Activated CD4-positive, alpha-beta T cell treated with anti-CD3 and anti-CD28 coated beads, Interleukin-2, Interleukin-6, amounts not matched to agents 100 ng/mL and 50 ng/mL, durations not matched to agents 16 hours and 8 hours (primary cell): ENCODE measurements around the gene MORN5.

Experiments
- DNase-seq: peaks from one replicate; pipeline ENCODE4 v3.0.0-alpha.2; 2020

The MORN5 gene

DNA sequence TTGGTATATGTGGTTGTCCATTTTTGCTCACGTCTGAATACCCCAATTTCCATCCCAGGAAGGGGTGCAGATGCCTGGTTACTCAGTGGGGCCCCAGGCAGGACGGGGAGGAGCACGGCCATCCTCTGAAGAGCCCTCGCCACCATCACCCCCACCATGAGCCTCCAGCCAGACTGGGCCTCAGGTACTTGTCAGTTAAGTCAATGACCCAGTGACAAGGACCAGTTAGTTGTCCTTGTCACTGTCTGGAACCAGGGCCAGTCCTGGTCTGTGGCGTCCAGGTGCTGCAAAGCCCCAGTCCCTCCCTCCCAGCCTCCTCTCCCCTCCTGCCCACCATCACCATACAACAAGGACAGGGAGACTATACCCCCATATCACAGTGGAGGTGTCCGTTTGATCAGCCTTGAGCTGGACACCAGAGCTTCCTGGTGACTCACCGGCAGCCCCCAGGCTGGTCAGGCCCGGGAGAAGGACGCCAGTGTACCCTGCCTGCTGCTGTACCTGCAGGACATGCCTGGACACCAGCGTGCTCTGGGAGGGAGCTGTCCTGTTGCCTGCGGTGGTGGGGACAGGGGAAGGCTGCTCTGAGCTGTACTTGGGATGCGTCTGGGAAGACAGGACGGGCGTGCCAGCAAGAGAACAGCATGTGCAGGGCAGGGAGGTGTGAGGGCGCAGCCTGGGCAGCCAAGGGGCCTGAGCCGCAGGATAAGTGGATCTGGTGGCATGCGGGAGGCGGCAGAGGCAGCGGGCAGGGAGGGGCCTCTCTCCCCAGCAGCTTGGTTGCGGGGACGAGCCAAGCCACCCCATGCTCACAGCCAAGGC, 34.0 kb upstream of the MORN5 start:
- DNase-seq, result no peak

DNA sequence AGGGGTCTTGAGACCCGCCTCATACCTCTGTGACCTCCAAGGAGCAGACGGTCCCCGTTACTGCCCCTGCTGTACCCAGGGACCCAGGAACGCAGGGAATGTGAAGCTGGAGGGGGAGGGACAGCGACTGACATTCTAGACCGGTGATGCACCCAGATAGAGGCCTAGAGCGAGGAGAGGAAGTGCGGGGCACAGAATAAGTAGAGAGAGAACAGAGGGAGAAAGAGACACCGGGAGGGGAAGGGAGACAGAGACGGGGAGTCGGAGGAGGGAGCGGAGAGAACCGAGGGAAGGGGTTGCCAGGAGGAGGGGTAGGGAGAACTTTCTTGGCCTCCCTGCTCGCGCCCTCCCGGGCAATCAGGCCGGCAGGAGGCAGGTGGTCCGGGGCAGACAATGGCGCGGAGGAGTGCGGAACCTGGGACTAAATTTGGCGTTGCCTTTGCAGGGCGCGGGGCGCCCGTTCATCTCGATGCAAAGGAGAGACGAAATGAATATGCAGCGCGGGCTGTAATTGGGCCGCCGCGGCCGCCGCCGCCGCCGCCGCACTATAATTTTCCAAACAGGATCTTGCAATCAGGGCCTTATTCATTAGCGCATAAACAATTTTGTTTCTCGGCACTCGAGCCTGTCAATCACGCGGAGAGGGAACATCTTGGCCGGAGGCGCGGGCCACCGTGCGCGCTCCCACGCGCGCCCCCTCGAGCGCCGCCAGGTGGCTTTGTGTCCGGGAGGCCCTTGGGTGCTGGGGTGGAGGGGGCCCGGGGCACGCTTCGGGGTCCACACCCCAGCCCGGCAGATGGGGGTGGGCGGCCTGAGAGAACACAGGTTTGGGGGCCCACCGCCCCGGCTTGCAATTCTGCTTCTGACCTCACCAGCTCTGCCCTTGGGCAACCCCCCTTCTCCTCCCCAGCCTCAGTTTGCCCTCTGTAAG, 33.1 kb upstream of the MORN5 start:
- no peak for DNase-seq

DNA sequence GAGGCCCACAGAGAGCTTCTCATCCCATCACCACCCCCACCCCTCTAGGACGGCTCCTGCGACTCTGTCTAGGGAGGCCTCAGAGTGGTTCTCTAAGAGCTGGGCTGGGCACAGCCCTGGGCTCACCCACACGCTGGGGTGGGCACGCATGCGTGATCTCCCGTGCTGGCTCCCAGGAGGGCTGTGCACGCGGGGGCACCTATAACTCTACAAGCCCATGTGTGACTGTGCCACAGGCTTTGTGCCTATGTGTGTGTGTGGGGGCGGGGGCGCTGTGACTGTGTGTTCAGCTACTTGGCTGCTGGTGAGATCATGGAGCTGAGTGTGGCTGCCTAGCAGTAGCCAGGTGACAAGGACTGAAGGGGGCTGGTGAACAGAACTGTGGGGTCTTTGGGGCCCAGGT, 32.3 kb upstream of the MORN5 start:
- DNase-seq, result no peak

GRCh38 chr9:122128007-122128968, 31.4 kb upstream of the MORN5 start:
- no peak for DNase-seq

GRCh38 chr9:122128969-122129343, 30.8 kb upstream of the MORN5 start:
- DNase-seq, result no peak

- DNase-seq, result no peak
Observed at GRCh38 chr9:122129969-122130368, 29.7 kb upstream of the MORN5 start.

DNA sequence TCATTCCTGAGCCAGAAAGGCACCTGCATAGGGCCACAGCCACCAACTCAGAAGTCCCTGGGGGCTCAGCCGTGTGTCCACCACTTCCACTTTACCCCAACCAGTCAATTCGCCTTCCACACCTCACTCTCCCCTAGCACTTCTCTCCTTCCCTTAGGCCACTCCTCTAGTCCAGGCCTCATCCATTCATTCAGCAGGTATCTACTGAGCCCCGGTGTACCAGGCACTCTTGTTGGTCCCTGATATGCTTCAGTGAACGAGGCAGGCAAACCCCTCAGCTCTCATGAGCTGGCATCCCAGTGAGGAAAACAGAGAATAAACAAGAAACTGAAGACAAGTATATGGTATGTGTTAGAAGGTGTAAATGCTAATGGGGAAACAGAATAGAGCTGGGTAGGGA, 28.9 kb upstream of the MORN5 start:
- no peak for DNase-seq

DNA sequence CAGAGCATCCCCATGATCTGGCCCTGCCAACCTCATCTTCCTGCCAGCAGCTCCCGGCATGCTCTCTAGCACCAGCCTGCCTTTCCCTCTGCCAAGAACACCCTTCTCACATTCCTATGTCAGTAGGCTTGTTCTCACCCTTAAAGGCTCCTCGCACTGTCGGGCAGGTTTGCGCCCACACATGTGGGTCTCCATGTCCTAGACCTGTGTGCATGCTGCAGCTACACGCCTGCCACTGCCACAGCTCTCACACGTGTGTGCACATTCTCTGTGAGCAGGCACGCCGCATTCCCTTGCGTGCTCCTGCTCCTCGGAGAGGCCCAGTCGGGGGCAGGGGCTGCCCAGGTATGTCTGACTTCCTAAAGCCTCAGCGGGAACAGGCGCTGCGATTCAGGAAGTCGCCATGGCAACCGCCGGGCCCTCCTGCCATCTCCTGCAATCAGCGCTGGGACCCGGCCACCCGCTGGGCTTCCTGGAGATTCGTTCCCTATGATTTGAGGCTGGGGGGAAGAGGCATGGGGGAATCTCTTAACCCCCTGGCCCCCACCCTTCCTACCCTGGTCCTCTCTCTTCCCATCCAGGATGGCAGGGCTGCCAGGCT, 28.2 kb upstream of the MORN5 start:
- DNase-seq, result no peak

- DNase-seq, result no peak
Observed at GRCh38 chr9:122132539-122132938, 27.2 kb upstream of the MORN5 start.

DNA sequence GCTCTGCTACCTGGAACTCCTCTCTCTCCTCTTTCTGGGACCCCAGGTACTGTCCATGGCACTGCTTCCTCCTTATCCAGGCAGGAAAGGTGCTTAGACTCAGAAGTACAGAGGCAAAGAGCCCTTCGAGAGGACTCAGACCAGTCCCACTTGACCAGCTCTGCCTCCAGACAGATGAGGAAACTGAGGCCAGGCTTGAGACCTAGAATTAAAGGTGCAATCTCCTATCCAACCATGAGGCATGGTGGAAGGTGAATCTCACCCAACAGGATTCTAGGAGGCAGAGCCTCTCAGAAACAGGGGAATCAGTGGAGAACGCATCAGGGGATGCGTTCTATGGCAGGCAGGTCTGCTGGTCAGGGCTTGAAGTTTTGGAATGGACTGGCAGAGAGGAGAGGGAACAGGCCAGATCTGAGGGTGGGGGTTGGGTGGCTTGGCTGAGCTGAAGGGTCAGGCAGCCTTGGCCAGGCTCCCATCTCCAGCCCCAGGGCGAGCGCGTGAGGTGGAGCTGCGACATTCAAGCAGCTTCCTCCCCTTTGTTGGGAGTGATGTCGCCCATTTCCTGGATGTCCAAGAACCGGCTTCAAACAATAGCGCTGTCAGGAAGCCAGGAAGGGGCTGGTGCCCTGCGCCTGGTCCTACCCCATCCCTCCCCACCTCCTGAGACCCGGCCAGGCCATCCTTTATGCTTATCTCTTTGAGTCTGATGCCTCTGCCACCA, 26.3 kb upstream of the MORN5 start:
- DNase-seq, result no peak

GRCh38 chr9:122133984-122134535, 25.6 kb upstream of the MORN5 start:
- no peak for DNase-seq

- no peak for DNase-seq
Observed at GRCh38 chr9:122134822-122135528, 24.7 kb upstream of the MORN5 start.

- no peak for DNase-seq
Observed at GRCh38 chr9:122135529-122135859, 24.2 kb upstream of the MORN5 start.

DNA sequence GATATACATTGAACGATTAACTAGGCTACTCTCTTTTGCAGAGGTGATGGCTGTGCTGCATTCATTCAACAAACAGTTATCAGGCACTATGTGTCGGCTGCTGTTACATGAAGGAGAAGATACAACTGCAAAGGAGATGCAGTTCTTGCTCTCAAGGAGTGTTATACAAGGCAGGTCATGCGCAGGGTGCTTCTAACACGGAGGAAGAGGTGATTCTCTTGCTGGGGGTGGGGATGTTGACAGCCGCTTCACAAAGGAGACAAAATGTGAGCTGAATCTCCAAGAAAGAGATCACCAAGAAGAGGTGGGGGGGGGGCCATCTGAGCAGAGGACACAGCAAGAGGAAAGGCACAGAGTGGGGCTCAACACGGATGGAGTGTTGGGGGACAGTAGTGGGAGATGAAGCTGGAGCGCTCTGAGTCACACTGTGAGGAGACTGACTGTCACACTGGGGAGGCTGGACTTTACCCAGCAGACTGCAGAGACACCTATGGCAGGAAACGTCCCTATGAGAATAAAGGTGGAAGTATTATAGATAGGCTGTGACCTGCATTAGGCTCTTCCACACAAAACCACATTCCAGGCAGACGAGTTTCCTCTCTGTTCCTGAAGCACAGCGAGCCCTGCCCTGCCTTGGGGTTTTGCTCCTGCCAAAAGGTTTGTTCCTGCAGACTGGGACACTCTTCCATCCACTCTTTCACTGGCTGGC, 21.0 kb upstream of the MORN5 start:
- DNase-seq, result no peak

DNA sequence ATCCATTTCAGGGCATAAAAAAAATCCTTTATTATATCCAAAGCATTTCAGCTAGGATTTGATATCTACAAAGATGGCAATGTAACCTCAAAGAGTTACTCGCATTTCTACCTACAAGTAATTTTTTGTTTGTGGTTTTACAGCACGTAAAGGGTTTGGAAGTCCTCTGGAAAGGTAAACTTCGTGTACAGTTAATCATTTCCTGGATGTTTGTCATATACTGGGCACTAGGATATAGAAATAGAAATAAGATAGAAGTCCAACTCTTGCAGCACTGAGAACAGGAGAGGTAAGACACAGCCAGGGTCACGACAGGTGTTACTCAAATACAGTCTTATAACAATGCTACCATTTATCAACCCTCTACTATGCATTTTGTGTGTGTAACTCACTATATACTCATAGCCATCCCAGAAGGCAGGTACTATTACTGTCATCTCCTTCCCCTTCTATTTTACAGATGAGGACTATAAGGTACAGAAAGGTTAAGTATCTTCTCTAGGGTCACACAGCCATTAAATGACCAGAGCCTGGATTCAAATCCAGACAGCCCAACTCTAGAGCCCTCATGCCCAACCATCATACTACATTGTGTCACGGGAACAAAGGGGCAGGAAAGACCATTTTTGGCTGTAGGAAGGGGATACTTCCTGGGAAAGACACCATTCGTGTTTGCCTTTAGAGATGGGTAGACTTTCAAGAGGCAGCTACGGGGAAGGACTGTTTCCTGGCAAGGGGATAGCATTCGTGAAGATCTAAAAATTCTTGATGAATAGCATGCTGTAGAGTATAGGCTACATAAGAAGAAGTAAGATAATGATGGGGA, 19.1 kb upstream of the MORN5 start:
- DNase-seq, result no peak

- DNase-seq, result no peak
Observed at GRCh38 chr9:122141671-122142070, 18.0 kb upstream of the MORN5 start.

DNA sequence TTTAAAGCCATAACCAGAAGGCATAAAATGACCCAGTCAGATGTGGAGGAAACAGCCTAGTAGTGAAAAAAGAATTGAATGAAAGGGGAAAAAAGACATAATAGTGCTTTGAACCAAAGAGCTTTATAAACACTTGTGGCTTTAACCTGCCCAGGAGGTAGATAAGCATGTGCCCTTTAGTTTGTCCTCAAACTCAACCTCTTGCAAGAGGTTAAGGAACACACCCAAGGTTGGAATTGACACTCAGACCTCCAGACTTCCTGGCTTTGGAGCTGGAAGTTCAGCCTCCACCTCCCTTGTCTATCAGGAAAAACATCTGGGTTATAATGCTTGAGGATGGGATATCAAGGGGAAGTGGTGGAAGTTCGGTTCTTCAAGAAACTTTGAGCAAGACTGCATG, 16.4 kb upstream of the MORN5 start:
- DNase-seq, result no peak

GRCh38 chr9:122143876-122144405, 15.8 kb upstream of the MORN5 start:
- DNase-seq, result no peak
